HG02840 (cell line): ENCODE measurements around the gene EP300.
"Not testable (repeated sequence)": the region's sequence is repeated elsewhere in the genome, so short reads cannot be mapped to it uniquely, and the experiment has no call there.

ENCODE experiments used
- ATAC-seq: cut with Tn5 transposase; IDR thresholded peaks from one replicate; pipeline ENCODE4 v1.9.1; 2021; ENCODE audit warnings: mild to moderate bottlenecking, moderate library complexity, moderate number of reproducible peaks; ENCODE audit not compliant: unreplicated experiment, low FRiP score

Gene EP300

GRCh38 chr22:41145921-41146320 lies 53.5 kb downstream of the EP300 start:
- not testable (repeated sequence) for ATAC-seq

- no peak for ATAC-seq
These were observed 54.2 kb downstream of the EP300 start for GRCh38 chr22:41146573-41146972.

- no peak for ATAC-seq
These were observed 55.3 kb downstream of the EP300 start for GRCh38 chr22:41147722-41148121.

DNA sequence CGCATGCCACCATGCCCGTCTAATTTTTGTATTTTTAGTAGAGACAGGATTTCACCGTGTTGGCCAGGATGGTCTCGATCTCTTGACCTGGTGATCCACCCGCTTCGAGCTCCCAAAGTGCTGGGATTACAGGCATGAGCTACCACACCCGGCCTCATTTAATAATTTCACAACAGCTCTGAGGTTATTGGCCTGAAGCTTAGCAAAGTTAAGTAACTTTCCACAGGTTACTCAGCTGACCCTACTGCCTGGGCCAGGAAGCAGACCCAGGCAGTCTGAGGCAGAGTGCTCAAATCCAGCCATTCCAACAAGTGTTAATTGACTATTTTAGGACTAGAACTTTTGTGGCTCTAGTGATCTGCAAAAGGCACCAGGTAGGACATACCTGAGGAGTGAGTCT lies 60.5 kb downstream of the EP300 start:
- no peak for ATAC-seq

DNA sequence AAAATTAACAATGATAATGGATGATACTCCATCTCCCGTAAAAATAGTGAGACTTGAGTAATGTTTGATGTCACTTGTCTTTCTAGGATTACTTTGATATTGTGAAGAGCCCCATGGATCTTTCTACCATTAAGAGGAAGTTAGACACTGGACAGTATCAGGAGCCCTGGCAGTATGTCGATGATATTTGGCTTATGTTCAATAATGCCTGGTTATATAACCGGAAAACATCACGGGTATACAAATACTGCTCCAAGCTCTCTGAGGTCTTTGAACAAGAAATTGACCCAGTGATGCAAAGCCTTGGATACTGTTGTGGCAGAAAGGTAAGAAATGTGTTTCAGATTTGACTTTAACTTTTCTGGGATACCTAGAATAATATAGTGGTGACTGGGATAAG lies 64.7 kb downstream of the EP300 start:
- ATAC-seq = no peak

DNA sequence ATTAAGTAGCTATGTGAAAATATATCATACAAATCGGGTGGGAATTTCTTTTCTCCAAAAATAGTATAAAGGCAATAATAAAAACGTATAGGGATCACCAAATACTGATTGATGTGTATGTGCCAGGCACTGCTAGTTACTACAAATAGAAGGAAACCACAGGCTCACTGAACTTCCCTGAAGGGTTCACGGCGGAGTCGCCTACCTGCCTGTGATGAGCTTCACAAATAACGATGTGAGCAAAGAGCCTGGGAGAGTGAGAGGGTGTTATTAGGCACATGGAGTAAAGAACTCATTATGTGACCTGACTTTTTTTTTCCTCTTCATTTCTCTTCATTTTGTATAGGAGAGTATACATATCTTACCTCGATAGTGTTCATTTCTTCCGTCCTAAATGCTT lies 76.8 kb downstream of the EP300 start:
- ATAC-seq = no peak

DNA sequence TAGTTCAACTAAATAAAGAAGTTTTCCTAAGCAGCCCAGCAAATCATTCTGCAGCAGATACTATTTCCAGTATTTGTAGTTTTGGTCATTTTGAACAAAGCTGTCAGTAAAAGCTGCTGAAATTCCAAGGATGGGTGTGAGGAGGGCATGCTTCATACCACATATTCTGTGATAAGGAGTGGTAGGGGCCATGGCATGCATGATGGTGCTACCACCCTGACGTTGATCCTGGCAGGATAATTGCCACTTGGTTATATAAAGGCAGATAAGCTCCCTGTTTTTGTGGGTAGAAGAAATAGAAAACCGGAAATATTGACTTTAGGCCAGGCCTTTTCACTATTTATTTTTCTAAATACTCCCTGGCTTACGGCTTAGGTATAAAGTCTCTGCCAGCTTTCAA lies 79.6 kb downstream of the EP300 start:
- no peak for ATAC-seq

DNA sequence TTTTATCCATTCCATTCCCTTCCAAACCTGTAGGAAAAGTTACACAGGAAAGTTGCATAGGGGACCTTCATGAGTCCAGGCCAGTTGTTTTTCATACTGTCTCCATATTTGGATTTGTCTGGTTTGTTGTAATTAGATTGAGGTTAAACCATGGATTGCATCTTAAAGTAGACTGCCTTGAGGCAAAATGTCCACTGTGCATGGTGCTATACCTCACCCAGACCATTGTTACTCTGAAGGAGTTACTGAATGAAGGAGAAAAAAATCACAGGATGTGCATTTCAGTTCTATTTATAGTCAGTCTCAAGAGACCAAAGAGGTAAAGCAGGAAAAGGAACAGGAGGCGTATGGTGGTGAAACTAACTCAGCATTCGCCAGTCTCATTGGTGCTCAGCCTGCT lies 83.2 kb downstream of the EP300 start:
- no peak for ATAC-seq

- ATAC-seq = no peak
These were observed 84.7 kb downstream of the EP300 start for GRCh38 chr22:41177040-41177621.

- no peak for ATAC-seq
These were observed 85.4 kb downstream of the EP300 start for GRCh38 chr22:41177622-41178424.

GRCh38 chr22:41178425-41178975 lies 86.1 kb downstream of the EP300 start:
- no peak for ATAC-seq

DNA sequence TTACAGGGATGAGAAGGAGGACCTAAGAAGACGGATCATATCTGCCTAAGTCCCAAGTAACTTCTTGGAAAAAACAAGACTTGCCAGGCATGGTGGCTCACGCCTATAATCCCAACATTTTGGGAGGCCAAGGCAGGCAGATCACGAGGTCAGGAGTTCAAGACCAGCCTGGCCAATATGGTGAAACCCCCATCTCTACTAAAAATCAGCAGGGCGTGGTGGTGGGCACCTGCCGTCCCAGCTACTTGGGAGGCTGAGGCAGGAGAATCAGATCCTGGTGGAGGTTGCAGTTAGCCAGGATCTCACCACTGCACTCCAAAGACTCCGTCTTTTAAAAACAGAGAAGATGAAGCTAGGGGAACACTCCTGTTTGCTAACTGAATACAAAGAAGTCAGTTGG lies 88.0 kb downstream of the EP300 start:
- not testable (repeated sequence) for ATAC-seq

DNA sequence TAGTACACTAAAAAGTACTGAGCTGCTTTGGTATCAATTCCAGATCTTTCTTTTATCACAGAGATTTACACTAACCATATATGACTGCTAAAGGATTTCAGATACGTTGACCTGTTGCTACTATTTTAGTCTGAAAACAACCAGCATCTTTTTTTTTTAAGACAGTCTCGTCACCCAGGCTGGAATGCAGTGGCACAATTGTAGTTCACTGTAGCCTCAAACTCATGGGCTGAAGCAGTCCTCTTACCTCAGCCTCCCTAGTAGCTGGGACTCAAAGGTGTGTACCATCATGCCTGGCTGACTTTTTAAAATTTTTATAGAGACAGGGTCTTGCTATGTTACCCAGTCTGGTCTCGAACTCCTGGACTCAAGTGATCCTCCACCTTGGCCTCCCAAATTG lies 88.5 kb downstream of the EP300 start:
- ATAC-seq = no peak

DNA sequence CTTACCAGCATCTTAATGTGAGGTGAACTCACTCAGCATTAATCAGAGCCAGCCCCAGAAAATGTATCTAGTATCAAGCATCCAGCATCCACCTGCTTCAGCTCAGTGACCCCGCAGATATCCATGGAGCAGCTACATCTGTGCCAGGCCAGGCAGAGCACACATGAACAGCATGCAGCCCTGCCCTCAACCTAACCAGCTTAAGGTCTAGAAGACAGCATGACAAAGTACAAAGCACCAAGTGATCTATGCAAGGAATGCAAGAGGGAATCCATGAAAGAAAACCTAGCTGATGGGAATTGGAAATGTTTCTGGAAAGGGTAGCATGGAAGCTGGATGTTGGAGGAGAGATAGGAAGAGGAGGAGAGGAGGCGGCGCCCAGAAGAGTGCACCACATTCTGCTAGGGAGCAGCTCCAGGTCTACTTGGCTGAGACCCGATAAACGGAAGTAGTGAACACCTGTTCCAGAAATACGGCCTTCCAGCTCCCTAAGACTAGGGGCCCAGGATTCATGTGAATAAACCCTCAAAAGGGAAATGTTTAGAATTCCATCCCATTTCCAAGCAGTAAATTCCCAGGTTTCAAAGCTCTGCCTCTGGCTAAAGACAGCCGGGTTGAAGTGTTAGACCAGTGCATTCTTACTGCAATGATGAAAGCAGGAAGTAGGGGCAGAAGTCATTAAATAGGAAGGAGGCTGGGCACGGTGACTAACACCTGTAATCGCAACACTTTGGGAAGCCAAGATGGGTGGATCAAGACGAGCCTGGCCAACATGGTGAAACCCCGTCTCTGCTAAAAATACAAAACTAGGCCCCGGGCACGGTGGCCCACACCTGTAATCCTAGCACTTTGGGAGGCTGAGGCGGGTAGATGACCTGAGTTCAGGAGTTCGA lies 89.2 kb downstream of the EP300 start:
- no peak for ATAC-seq

- no peak for ATAC-seq
These were observed 92.3 kb downstream of the EP300 start for GRCh38 chr22:41184679-41185078.

DNA sequence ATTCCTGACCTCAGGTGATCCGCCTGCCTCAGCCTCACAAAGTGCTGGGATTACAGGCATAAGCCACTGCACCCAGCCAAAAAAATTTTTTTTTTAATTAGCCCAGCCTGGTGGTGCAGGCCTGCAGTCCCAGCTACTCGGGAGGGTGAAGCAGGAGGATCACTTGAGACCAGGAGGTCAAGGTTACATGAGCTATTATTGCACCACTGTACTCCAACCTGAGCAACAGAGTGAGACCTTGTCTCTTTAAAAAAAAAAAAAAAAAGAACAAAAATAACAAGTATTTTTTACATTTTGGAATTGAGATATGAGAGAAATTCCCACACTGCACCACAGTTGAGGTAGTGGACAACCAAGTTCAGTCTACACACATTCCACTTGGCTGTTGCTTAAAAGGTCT lies 99.1 kb downstream of the EP300 start:
- ATAC-seq = no peak

DNA sequence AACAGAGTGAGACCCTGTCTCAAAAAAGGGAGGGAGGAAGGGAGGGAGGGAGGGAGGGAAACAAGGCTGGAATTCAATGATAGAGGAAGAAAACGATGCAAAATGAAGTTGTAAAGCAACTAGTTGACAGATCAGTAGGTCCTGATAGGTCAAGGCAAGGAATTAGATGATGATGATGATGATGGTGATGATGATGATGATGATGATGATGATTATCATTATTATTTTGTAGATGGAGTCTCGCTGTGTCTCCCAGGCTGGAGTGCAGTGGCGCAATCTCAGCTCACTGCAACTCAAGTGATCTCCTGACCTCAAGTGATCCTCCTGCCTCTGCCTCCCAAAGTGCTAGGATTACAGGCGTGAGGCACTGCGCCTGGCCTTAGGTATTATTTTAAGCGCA lies 101.4 kb downstream of the EP300 start:
- no peak for ATAC-seq

- peak; percentile 79 for ATAC-seq
These were observed 104.9 kb downstream of the EP300 start for GRCh38 chr22:41197038-41197972.

- no peak for ATAC-seq
These were observed 105.7 kb downstream of the EP300 start for GRCh38 chr22:41198027-41198580.

DNA sequence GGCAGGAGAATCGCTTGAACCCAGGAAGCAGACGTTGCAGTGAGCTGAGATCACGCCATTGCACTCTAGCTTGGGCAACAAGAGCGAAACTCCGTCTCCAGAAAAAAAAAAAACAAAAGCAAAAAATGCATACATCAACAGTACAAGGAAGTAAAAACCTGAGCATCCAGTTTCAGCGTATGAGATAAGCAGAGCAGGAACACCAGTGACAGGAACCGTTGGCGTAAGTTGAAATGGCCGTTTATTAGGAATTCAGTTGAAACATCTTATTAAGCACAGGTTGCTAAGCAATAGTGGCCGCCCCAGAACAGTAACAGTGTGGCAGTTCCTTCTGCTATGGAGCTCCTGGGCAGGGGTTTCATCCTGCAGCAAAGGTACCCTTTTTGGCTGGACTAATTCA lies 108.7 kb downstream of the EP300 start:
- ATAC-seq = no peak
